Left lobe of liver (tissue), 1 donor: ENCODE measurements around the gene PRSS3. TPM values are rescaled to one million over a fixed set of nuclear protein-coding genes. Genes with fewer than 3 reads are reported as not detected.

Experiments
- total RNA-seq: library from RNA; stranded (reverse); gene quantifications from one replicate; pipeline ENCODE4 v1.2.1, GENCODE V29; 2021
- donor health status: DM: no; HTN: yes; CAD: no.

The PRSS3 gene
- total RNA-seq, 1 donor from 2014 or later, result 5.3 TPM

Other genes with a start within 250 kb of the PRSS3 start
- gene UBE2R2, start 21.6 kb downstream of the PRSS3 start, total RNA-seq, result 22.9 TPM